Measurements from ENCODE around the gene SDF4. TPM values are rescaled to one million over a fixed set of nuclear protein-coding genes. Genes with fewer than 3 reads are reported as not detected.

The SDF4 gene
- total RNA-seq, 1 experiment from 2014 or later: 82.0 TPM

GRCh38 chr1:1171161-1171545, 60.6 kb downstream of the SDF4 start:
- no peak for TF ChIP-seq CTCF (conservative IDR thresholded peaks at IDR 0.05)
- Histone ChIP-seq H3K4me2 (ENCODE audit: insufficient read depth, insufficient read length, low read length) (no peak overlapping the region), H3K9me3 (ENCODE audit: control insufficient read depth, low read depth, low read length) (no peaks in the 10 kb centered on the region)

More at GRCh38 chr1:1171161-1171545, 60.6 kb downstream of the SDF4 start:
- Histone ChIP-seq H3K9ac (ENCODE audit: extremely low read depth, insufficient read length, low read length) (no peak overlapping the region), H3K4ac (ENCODE audit: low read depth, low read length) (no peak overlapping the region; the same call in 1 of the 2 replicates), H2BK5ac (ENCODE audit: insufficient read length, low read length) (no peak overlapping the region), H3K23me2 (ENCODE audit: insufficient read length, low read depth, low read length, poor library complexity, severe bottlenecking) (no peaks in the 10 kb centered on the region), H2AK5ac (ENCODE audit: insufficient read length, low read length) (no peak overlapping the region), H3K27ac (ENCODE audit: insufficient read length, low read depth, low read length) (no peak overlapping the region), H2BK120ac (ENCODE audit: low read depth, low read length, poor library complexity, severe bottlenecking) (no peak overlapping the region), H2AFZ (ENCODE audit: low read length) (no peak overlapping the region), H3K18ac (ENCODE audit: insufficient read length, low read depth, low read length) (no peak overlapping the region), H2BK20ac (ENCODE audit: low read depth, low read length, poor library complexity, severe bottlenecking) (no peak overlapping the region), H4K91ac (ENCODE audit: insufficient read length, low read depth, low read length) (no peak overlapping the region), H3K14ac (ENCODE audit: insufficient read depth, low read length) (no peak overlapping the region), H2BK12ac (ENCODE audit: insufficient read length, low read depth, low read length) (no peak overlapping the region), H2BK15ac (ENCODE audit: low read depth, low read length) (no peak overlapping the region), H4K20me1 (ENCODE audit: control insufficient read depth, insufficient read depth, insufficient read length) (no peaks in the 10 kb centered on the region), H3K23ac (ENCODE audit: insufficient read length, low read depth, low read length) (no peak overlapping the region), H3K79me1 (ENCODE audit: insufficient read depth, low read depth, low read length, poor library complexity, severe bottlenecking) (no peaks in the 10 kb centered on the region), H3K79me2 (ENCODE audit: insufficient read depth, low read length) (no peaks in the 10 kb centered on the region), H4K5ac (ENCODE audit: insufficient read length, low read depth, low read length) (no peak overlapping the region), H3T11ph (ENCODE audit: low read length) (no peak overlapping the region), H4K8ac (replicated peaks; ENCODE audit: insufficient read length, low read depth, low read length) (no peak overlapping the region), H3K56ac (ENCODE audit: insufficient read length, low read depth, low read length) (no peak overlapping the region), H3K27me3 (ENCODE audit: insufficient read depth, low read length) (no peaks in the 10 kb centered on the region), H3K4me1 (ENCODE audit: insufficient read depth, low read length) (no peaks in the 10 kb centered on the region; the same call in 1 of the 2 replicates)
- peaks cover 10% of the 10 kb centered on the region for H3K27me3 Mint-ChIP-seq (ENCODE audit: low read depth)
- no peak overlapping the region for H3K27ac Mint-ChIP-seq
- peaks cover 1 to 11% (median 4%) of the 10 kb centered on the region in 3 experiments; a peak in 4 of 7 replicates for H3K36me3 Mint-ChIP-seq (ENCODE audit: insufficient read depth in 1 of 3, low read depth in 3 of 3)
- DNase-seq: peak; percentile 36
- H3K4me1 Mint-ChIP-seq: peaks cover 12 to 28% of the 10 kb centered on the region in 2 experiments
- peaks cover 0 to 4% of the 10 kb centered on the region in 2 experiments; a peak in 2 of 5 replicates for H3K9me3 Mint-ChIP-seq
- WGBS (ENCODE audit: extremely low coverage, insufficient read length, low lambda C conversion rate): no CpG with 5 or more reads among the region's 12 CpGs
- no peak overlapping the region; a peak in 1 of 5 replicates for H3K4me3 Mint-ChIP-seq

All from H9 (cell line).